Measurements from ENCODE around the gene PMF1. TPM values are rescaled to one million over a fixed set of nuclear protein-coding genes. Genes with fewer than 3 reads are reported as not detected.

Gene PMF1
- polyA plus RNA-seq, 2 of the 4 experiments (the other 2 are of a cell fraction) = 59.8 to 63.9 TPM

DNA sequence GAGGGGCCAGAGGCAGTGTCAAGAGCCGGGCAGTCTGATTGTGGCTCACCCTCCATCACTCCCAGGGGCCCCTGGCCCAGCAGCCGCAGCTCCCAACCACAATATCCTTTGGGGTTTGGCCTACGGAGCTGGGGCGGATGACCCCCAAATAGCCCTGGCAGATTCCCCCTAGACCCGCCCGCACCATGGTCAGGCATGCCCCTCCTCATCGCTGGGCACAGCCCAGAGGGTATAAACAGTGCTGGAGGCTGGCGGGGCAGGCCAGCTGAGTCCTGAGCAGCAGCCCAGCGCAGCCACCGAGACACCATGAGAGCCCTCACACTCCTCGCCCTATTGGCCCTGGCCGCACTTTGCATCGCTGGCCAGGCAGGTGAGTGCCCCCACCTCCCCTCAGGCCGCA, 29.1 kb downstream of the PMF1 start, which contains the start of gene BGLAP:
BGLAP (plus strand) TSS at position 259 of the 400 bp plus-strand sequence; CDS start at position 307, 48 bp downstream.
- DNase-seq (ENCODE audit: low read depth in 1 of 2, low spot score in 1 of 2) (no peak), FAIRE-seq (no peak), ATAC-seq (peak; percentile 7 to 26; a peak in 4 of 6 replicates)
- CTCF ChIA-PET = interaction anchor here (0.6 to 25.3 kb wide), 6 partner anchors 9 to 151 kb away, joined by 3 to 639 read pairs (median 6); partner anchors contain the start of gene SEMA4A
- 0 out of 6 replicates have a peak within 1 kb of the TSS, but pooled peaks of 1 of the 2 experiments have one; percentile 24 for H3K27ac ChIP-seq
- TF ChIP-seq USF2 (IDR thresholded peaks at IDR 0.05) (no peak), MAZ (IDR thresholded peaks at IDR 0.05; ENCODE audit: borderline replicate concordance, low read depth, low read length) (no peak), SREBF2 (IDR thresholded peaks at IDR 0.05) (no peak), NFE2L2 (conservative IDR thresholded peaks at IDR 0.05; ENCODE audit: low read length) (no peak), FOSL2 (IDR thresholded peaks at IDR 0.05) (no peak), FOSL2 (CRISPR knock-in tag; IDR thresholded peaks at IDR 0.05) (no peak), RCOR1 (IDR thresholded peaks at IDR 0.05; ENCODE audit: low read depth, low read length) (no peak), CHD4 (IDR thresholded peaks at IDR 0.05; ENCODE audit: borderline replicate concordance) (no peak), FOXS1 (CRISPR knock-in tag; IDR thresholded peaks at IDR 0.05) (no peak), GATA3 (IDR thresholded peaks at IDR 0.05; ENCODE audit: borderline replicate concordance) (no peak), HDAC2 (IDR thresholded peaks at IDR 0.05) (no peak), RNF2 (IDR thresholded peaks at IDR 0.05; ENCODE audit: borderline replicate concordance, low read depth) (no peak), RAD21 (conservative IDR thresholded peaks at IDR 0.05 in 1 of 2, IDR thresholded peaks at IDR 0.05 in 1 of 2) (no peak)
- H3K4me2 ChIP-seq = no peak within 1 kb of the TSS
- no peak within 1 kb of the TSS for H3K4me3 ChIP-seq
- POLR2A ChIA-PET = interaction anchor here (1.2 kb wide), 1 partner anchor 9 kb away, joined by 4 read pairs; no protein-coding TSS in a partner anchor
- peaks cover 2% of the 10 kb centered on the region; the same call in 1 of the 3 replicates for H3K4me1 ChIP-seq
- WGBS (ENCODE audit: missing lambda C conversion rate) = 89% methylated on average over 10 of the region's 14 CpGs
- H3K9me3 ChIP-seq = no peaks in the 10 kb centered on the region

GRCh38 chr1:156242738-156243137, 29.9 kb downstream of the PMF1 start:
- H3K4me2 ChIP-seq = no peak overlapping the region
- peaks cover 10% of the 10 kb centered on the region for H3K4me1 ChIP-seq
- ChIA-PET POLR2A (interaction anchor here (0.6 kb wide), 1 partner anchor 190 kb away, joined by 3 read pairs; no protein-coding TSS in a partner anchor), CTCF (interaction anchor here (2.1 to 2.2 kb wide), 3 partner anchors 10 to 152 kb away, joined by 5 to 6 read pairs (median 6); no protein-coding TSS in a partner anchor)
- FAIRE-seq = no peak
- DNase-seq (ENCODE audit: low read depth in 1 of 2, low spot score in 1 of 2) = no peak
- H3K27ac ChIP-seq = no peak overlapping the region
- no peaks in the 10 kb centered on the region for H3K9me3 ChIP-seq
- 77% methylated on average over 9 of the region's 10 CpGs for WGBS (ENCODE audit: missing lambda C conversion rate)
- H3K4me3 ChIP-seq = no peak overlapping the region
- ATAC-seq = peak in 1 of 2 experiments; percentile 1; a peak in 2 of 6 replicates
- no peak for TF ChIP-seq MAZ (IDR thresholded peaks at IDR 0.05; ENCODE audit: borderline replicate concordance, low read depth, low read length)
- no peak for TF ChIP-seq HEYL (CRISPR knock-in tag; IDR thresholded peaks at IDR 0.05)
- no peak for TF ChIP-seq NFE2L2 (conservative IDR thresholded peaks at IDR 0.05; ENCODE audit: low read length)
- TF ChIP-seq, protein P1, sequence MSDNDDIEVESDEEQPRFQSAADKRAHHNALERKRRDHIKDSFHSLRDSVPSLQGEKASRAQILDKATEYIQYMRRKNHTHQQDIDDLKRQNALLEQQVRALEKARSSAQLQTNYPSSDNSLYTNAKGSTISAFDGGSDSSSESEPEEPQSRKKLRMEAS (IDR thresholded peaks at IDR 0.05) = no peak
- no peak for TF ChIP-seq SMC3 (IDR thresholded peaks at IDR 0.05)
- no peak for TF ChIP-seq FOSB (CRISPR knock-in tag; IDR thresholded peaks at IDR 0.05)
- TF ChIP-seq HOXA7 (CRISPR knock-in tag; IDR thresholded peaks at IDR 0.05) = no peak
- TF ChIP-seq, protein P2, sequence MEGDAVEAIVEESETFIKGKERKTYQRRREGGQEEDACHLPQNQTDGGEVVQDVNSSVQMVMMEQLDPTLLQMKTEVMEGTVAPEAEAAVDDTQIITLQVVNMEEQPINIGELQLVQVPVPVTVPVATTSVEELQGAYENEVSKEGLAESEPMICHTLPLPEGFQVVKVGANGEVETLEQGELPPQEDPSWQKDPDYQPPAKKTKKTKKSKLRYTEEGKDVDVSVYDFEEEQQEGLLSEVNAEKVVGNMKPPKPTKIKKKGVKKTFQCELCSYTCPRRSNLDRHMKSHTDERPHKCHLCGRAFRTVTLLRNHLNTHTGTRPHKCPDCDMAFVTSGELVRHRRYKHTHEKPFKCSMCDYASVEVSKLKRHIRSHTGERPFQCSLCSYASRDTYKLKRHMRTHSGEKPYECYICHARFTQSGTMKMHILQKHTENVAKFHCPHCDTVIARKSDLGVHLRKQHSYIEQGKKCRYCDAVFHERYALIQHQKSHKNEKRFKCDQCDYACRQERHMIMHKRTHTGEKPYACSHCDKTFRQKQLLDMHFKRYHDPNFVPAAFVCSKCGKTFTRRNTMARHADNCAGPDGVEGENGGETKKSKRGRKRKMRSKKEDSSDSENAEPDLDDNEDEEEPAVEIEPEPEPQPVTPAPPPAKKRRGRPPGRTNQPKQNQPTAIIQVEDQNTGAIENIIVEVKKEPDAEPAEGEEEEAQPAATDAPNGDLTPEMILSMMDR (IDR thresholded peaks at IDR 0.05) = no peak
- TF ChIP-seq RARB (CRISPR knock-in tag; IDR thresholded peaks at IDR 0.05) = no peak
- TF ChIP-seq GATA3 (IDR thresholded peaks at IDR 0.05; ENCODE audit: borderline replicate concordance) = no peak
- TF ChIP-seq POLR2A (IDR thresholded peaks at IDR 0.05; ENCODE audit: low read length) = no peak
- TF ChIP-seq NR3C1 (IDR thresholded peaks at IDR 0.05) = no peak
- TF ChIP-seq RAD21 (conservative IDR thresholded peaks at IDR 0.05 in 1 of 2, IDR thresholded peaks at IDR 0.05 in 1 of 2) = no peak
- no peak for TF ChIP-seq NPAS2 (CRISPR knock-in tag; IDR thresholded peaks at IDR 0.05; ENCODE audit: borderline replicate concordance)
- no peak for TF ChIP-seq PHF8 (IDR thresholded peaks at IDR 0.05; ENCODE audit: borderline replicate concordance, low read depth)
- TF ChIP-seq, protein P3, sequence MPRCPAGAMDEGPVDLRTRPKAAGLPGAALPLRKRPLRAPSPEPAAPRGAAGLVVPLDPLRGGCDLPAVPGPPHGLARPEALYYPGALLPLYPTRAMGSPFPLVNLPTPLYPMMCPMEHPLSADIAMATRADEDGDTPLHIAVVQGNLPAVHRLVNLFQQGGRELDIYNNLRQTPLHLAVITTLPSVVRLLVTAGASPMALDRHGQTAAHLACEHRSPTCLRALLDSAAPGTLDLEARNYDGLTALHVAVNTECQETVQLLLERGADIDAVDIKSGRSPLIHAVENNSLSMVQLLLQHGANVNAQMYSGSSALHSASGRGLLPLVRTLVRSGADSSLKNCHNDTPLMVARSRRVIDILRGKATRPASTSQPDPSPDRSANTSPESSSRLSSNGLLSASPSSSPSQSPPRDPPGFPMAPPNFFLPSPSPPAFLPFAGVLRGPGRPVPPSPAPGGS (IDR thresholded peaks at IDR 0.05) = no peak
- TF ChIP-seq CHD4 (IDR thresholded peaks at IDR 0.05; ENCODE audit: borderline replicate concordance) = no peak

Data from A549 (cell line).